GM23248 (cell line): ENCODE results near the gene OR5M3.

Experiments
- EZH2 ChIP-seq: fragments of 200-600 bp; sonication (generic); IDR thresholded peaks from 2 replicates; pipeline ENCODE4 v1.6.1; 2018; ENCODE audit warnings: antibody characterized with exemption, mild to moderate bottlenecking; ENCODE audit not compliant: insufficient read depth, poor library complexity, severe bottlenecking
- EZH2phosphoT487 ChIP-seq: fragments of 200-600 bp; sonication (generic); IDR thresholded peaks from 2 replicates; pipeline ENCODE4 v1.6.1; 2018; ENCODE audit warnings: antibody characterized with exemption, moderate library complexity, mild to moderate bottlenecking, low read depth; ENCODE audit not compliant: insufficient read depth

DNA sequence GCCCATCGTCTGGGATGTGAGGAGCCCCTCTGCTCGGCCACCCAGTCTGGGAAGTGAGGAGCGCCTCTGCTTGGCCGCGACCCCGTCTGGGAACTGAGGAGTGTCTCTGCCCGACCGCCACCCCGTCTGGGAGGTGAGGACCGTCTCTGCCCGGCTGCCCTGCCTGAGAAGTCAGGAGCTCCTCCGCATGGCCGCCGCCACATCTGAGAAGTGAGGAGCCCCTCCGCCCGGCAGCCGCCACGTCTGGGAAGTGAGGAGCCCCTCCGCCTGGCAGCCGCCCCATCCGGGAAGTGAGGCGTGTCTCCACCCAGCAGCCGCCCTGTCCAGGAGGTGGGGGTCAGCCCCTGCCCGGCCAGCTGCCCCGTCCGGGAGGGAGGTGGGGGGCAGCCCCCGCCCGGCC, 23.9 kb upstream of the OR5M3 start:
- no peak for TF ChIP-seq EZH2
- TF ChIP-seq EZH2phosphoT487 = no peak
